HG02798 (cell line): Measurements from ENCODE around the gene GOLGA8A.
"Not testable (repeated sequence)": the region's sequence is repeated elsewhere in the genome, so short reads cannot be mapped to it uniquely, and the experiment has no call there.

Experiments
- ATAC-seq: cut with Tn5 transposase; IDR thresholded peaks from one replicate; pipeline ENCODE4 v1.9.1; 2021; ENCODE audit warnings: mild to moderate bottlenecking; ENCODE audit not compliant: unreplicated experiment, poor library complexity

The GOLGA8A gene

DNA sequence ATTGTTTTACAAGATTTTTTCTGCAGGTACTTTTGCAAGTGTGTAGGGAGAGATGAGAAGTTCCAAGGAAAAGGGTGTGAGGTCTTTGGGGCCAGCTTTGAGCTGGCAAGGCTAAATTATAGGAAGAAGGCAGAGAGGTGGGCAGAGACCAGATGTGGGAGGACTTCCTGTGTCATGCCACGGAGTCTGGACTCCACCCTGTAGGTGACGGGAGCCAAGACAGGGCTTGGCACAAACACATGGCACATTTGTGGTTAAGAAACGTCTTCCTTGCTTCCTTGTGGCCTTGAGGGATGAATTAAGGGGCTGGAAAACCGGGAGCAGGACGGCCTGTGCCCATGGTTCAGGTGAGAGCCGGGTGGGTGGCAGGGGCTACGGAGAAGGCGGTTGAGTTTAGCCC is 19.2 kb downstream of the GOLGA8A start:
- ATAC-seq: not testable (repeated sequence)

DNA sequence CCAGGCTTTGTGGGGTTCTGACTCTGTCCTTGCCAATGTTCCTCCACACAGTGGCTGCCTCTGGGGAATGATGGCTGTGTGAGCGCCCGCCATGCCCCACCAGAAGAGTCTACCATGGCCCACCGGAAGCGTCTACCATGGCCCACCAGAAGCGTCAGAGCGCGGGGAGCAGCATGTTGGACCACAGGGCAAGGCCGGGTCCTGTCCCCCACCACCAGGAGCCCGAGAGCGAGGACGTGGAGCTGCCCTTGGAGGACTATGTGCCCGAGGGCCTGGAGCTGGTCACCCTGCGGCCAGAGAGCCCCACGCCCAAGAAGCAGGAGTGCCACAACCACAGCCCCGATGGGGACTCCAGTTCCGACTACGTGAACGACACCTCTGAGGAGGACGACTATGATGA is 28.1 kb downstream of the GOLGA8A start:
- ATAC-seq: not testable (repeated sequence)

DNA sequence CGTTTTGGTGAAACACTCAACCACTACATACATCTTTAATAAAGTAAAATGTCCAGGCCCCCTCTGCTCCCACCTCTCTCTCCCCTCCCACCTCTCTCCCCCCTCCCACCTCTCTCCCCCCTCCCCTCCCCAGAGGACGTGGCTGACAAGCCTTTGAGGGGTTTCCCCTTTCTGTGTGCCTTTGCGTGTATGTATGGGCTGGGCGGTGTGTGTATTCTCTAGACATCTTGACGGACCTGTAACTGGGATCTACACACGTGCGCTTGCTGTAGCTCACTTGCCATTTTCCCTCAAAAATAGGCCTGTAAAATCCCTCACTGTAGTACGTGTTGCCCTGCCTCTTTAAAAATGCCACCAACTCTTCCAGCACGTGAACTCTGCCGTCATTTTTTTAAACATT is 28.6 kb downstream of the GOLGA8A start:
- ATAC-seq: not testable (repeated sequence)

DNA sequence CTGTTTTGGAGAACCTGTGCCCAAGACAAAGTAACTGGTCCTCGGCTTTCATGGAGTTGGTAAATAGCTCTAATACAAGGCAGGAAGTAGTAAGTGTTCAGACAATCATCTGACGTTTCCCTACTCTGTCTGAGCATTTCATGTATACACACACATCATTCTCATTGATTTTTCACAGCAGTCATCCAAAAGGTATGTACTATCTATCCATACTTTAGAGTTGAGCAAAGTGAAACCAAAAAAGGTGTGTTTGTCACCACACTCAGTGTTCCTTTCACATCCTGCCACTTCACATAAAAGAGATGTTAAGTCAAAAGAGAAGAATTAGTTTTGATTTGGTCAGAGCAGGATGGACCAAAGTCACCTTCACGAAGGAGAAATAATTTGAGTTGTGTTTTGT is 33.7 kb downstream of the GOLGA8A start:
- ATAC-seq: peak; percentile 47

DNA sequence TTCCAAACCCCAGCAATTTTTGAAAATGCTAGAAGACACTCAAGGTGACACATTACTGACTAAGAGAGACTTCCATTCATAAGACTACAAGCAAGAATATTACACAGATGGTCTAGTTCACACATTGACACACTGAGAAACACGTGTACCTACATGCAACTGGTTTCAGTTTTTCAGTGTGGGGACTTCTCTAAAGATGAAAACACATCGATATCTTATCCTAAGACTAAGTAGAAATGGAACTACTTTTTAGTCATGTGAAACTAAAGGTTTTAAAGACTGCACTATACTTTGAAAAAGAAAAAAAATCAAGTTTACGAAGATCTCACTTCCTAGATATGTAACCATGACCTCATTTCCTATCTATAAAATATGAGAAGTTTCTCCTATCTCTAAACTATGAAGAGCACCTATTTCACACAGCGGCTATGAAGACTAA is 34.4 kb downstream of the GOLGA8A start:
- peak; percentile 75 for ATAC-seq

DNA sequence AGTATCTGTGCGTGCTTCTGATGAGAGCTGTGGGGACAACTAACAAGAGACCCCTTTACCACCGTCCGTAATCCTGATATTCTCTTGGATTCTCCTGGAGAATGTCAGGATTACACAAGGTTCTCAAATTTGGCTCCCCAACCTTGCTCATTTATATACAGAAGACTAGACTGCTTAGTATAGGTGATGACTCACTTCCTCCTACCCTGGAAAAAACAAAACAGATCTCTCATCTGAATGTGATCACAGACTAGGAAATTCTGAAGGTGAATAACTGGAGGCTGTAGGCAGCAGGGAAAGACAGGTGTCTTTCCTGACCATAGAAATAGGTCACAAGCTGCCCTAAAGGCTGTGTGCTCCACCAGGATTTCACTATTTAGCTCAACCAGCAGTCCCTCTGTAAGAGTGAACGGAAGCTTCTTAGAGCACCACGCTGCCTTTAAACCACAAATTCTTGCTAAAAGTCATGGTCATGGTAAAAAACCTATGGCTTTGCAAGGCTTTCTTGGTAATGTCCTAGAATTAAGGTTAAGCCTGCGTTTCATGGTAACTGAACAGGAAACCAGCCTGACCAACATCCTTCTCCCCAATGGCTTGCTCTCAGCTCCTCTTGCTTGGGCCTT is 39.9 kb downstream of the GOLGA8A start:
- ATAC-seq: not testable (repeated sequence)

DNA sequence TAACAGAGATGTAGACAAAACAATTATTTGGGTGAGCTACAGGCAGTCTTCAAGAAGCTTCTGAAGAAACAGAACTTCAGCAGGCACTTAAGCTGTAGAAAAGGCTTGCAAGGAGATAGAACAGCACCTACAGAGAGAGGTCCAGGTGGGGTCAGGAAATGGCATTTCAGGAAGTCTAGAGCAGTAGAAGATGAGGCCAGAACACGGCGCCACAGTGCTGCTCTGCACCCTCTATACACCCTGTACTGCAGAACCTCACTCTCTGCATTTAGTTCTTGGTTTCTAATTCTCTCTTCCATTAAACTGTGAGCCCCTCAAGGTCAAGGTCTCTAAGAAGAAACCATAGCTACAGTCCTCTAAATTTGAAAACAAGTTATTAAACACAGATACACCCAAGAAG is 44.6 kb downstream of the GOLGA8A start:
- not testable (repeated sequence) for ATAC-seq

DNA sequence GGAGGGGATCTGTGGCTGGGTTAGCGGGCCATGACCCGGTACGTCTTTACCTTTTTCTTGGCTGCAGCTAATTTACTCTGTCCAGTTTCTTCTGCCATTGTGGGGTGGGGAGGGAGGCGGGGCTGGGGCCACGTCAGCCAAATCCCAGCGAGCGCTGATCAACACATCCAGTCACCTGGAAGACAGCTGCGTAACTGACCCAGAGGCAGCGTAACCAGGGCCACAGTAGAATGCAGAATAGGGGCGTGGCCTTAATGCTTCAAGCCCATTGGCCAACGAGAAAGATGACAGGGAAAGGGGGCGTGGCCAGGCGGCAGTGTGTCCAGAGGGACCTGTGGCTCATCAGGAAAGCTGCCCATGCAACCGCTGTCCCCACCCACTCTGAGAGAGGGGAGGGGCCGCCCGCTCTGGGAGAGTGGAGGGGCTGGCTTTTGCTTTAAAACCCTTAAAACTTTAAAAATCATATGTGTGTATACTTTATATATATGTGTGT is 48.0 kb downstream of the GOLGA8A start:
- ATAC-seq: not testable (repeated sequence)
